ENCODE data around the gene NDUFA6. TPM values are rescaled to one million over a fixed set of nuclear protein-coding genes. Genes with fewer than 3 reads are reported as not detected.

Gene NDUFA6
- 52.0 and 60.6 TPM in 2 replicates for total RNA-seq

DNA sequence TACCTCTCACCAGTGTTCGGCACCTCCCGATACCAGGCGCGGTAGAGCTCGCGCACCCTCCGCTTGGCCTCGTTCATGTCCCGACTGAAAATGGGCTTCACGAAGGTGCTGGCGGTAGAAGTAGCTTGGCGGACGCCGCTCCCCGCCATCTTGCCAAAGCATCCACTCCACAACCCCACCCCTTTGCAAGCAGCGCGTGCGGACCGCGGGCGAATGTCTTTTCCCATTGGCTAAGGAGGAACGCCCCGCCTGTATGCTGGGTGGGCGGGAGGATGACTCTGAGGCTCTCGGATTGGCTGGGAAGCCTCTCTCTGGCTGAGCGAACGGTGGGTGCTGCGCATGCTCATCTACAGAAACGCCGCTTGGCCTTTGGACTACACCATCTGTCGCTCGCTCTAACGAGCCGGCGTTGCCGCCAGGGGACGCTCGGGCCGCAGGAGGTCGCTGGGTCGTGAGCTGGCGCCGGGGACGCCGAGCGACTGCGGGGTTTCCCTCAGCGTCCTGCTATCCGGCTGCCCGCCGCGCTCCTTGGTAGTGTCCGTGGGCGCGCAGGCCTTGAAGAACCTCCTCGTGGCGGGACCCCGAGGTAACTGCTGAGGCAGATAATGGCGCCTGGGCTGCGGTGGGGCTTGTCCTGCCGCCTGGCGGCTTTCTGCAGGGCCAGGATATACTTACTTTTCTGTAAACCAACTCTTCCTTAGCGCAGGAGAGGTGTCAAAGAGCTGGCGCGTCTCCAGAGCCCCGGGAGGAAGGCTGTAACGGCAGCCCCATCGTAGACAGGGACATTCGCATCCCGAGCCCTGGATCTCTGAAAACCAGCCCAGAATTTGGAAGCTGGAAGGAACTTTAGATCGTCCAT lies at the start of gene NDUFA6:
TSS of gene NDUFA6 (minus strand) at position 177 of the 859 bp plus-strand sequence. CDS start at position 149, 28 bp downstream.

DNA sequence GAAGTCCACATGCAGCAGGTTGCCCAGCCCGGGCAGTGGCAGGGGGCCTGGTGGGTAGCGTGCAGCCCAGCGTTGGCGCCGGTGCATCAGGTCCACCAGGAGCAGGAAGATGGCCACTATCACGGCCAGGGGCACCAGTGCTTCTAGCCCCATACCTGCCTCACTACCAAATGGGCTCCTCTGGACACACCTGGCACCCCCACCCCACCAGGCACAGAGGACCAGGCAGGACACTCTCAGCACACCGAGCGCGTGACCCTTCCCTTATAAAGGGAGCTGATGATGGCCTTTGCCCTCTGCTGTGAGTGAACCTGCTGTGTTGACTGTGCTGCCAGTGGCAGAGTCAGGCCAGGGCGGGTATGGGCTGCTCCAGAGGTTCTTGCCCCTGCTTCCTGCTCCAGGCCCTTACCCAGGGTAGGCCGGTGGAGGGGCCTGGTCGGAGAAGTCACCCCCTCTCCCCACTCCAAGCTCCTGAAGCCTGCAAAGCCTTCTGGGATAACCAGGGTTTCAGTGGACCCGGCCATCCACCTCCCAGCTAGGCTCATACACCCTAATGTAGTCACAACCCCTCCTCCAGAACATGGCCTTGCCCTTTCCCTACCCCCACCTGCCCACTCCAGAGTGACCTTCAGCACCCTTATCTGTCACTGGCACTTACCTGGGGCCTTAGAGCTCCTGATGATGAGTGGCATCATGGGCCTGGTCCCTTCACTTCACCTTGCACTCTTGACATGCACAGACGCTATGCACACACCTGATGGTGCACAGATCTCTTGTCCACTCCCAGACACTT lies 40.3 kb upstream of the NDUFA6 start, which contains the start of gene CYP2D6:
TSS of gene CYP2D6 (minus strand) at position 172 of the 793 bp plus-strand sequence. CDS start at position 153, 19 bp downstream.

DNA sequence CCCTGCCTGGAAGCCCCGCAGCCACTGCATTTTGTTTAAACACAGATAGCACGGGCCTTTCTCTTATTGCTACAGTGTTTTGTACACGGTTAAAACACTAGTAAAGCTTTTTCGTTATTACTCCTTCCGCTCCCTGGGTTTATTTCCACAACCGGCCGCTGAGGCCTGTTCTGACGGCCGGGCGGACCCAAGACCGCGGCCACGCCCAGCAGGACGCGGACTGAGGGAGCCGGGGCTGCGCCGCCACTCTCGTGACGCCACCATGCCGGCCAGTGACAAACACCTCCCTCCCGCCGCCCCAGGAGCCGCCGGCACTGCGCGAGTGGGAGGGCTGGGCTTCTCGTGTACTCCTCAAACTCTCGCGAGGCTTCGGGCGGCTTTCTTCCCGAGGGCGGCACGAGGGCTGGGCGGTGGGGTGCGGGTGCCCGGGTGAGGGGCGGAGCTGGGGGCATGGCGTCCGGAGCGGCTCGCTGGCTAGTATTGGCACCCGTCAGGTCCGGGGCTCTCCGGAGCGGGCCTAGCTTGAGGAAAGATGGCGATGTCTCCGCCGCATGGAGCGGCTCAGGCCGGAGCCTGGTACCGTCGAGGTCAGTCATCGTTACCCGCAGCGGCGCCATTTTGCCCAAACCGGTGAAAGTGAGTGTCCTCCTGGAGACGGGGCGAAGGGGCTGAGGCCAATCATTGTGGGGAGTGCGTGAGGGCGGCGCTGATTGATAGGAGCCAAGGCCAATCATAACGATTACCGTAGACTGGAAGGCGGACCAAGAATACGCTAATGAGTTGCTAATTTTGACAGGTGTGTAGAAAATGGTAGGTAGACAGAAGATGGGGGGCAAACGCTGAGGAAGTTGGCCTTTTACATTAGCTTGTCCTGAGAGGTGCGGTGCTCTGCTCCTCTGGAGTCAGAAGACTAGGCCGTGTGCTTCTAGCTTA lies 11.0 kb downstream of the NDUFA6 start, which contains the start of gene SMDT1:
TSS of gene SMDT1 (plus strand) at position 382 of the 933 bp plus-strand sequence. CDS start at position 451, 69 bp downstream.

DNA sequence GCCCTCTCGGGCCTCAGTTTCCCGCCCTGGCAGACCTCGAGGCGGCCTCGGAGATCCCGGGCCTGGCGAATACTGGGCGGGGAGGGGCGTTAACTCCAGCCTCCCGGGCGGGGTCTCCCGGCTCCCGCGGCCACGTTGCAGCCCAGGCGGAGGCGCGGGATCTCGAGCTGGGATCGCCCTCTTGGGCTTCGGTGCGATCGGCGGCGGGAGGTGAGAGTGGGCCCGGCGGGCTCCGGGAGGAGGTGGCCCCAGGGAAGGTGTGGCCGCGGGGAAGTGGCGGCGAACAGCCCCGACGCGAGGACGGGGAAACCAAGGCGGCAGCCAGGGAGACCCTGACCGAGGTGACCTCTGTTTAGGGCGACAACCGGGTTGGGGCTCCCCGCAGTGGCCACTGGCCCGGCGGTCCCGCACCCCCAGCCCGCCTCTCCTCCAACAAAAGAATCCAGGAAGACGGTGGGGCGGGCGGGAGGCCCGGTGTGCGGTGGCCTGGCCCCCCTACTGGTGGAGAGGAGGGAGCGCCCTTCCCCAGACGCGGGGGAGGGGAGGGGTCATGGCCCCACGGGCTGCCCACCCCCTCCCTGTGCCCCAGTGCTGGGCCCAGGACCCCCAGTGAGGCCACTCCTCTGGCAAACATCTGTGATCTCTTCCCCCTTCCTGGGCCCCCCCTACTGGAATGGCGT lies 16.3 kb downstream of the NDUFA6 start, which contains the start of gene PHETA2:
TSS of gene PHETA2 (plus strand) at position 117 of the 680 bp plus-strand sequence. CDS start 3,046 bp downstream, outside the sequence.

DNA sequence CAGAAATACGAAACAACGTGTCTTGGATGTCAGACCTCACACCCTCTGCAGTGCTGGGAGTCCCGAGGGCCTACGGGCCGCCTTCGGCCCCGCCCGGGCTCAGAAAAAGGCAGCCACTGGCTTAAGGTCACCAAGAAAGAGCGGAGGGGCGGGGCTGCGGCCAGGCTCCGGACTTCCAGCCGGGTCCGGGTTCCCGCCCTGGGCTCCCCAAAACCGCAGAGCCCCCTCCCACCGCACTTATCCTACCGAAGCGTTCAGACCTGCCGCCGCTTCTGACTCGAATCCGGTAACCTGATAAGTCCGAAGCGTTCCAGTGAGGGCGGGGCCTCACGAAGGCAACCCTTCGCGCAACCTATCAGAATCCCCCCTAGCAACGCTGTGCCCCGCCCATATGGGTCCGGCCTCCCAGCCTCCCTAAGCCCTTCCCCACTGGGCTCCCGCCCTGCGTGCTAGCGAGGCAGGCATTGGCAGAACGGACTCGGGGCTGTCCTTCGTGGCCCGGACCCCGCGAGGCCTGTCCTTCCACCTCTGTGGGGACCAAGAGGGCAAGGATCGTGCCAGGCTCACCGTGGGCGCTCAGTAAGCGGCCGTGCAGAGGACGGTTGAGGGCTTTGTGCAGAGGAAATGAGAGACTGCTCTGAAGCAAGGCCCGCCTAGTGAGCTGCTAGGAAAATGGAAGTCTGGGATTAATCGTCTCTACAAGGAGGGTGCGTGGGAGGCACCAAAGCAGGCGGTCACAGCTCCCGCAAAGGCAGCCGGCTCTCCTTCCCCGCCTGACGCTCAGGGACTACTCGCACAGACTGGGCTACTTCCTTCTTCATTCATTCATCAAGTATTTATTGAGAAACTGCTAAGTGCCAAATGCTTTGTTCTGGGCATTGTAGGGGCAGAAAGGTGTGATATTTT lies 19.8 kb downstream of the NDUFA6 start, which contains the start of gene NAGA:
TSS of gene NAGA (minus strand) at position 296 of the 906 bp plus-strand sequence. CDS start 515 bp downstream, outside the sequence.

Other genes starting within 250 kb of the NDUFA6 start
- gene SHISA8, start 175.7 kb downstream of the NDUFA6 start, total RNA-seq, result not detected in 2 replicates
- gene TNFRSF13C, start 164.0 kb downstream of the NDUFA6 start, total RNA-seq, result 0.11 and 0.12 TPM in 2 replicates
- gene CENPM, start 143.6 kb downstream of the NDUFA6 start, total RNA-seq, result 8.9 and 37.2 TPM in 2 replicates
- gene SEPTIN3, start 121.3 kb downstream of the NDUFA6 start, total RNA-seq, result under 0.01 and 0.37 TPM in 2 replicates
- 0.11 and 0.50 TPM in 2 replicates for gene WBP2NL, start 92.0 kb downstream of the NDUFA6 start, total RNA-seq
- 43.2 and 48.5 TPM in 2 replicates for gene NAGA, start 20.0 kb downstream of the NDUFA6 start, total RNA-seq
- 9.2 and 17.1 TPM in 2 replicates for gene PHETA2, start 16.5 kb downstream of the NDUFA6 start, total RNA-seq
- 2.9 and 5.7 TPM in 2 replicates for gene SMDT1, start 11.1 kb downstream of the NDUFA6 start, total RNA-seq
- gene CYP2D6, start 40.0 kb upstream of the NDUFA6 start, total RNA-seq, result 0.25 and 0.44 TPM in 2 replicates
- 31.2 and 32.4 TPM in 2 replicates for gene TCF20, start 179.9 kb upstream of the NDUFA6 start, total RNA-seq